Testis (tissue), 3 donors: Measurements from ENCODE around the gene SLC22A23. TPM values are rescaled to one million over a fixed set of nuclear protein-coding genes. Genes with fewer than 3 reads are reported as not detected.

Experiments
- DNase-seq: peaks from one replicate; pipeline ENCODE4 v3.0.0-alpha.2; 2019
- H3K27ac ChIP-seq, 2 donors: fragments of 200-600 bp; sonication (generic); one replicate each; pipeline ENCODE4 v1.5.1; 2019
- H3K27me3 ChIP-seq: fragments of 200-600 bp; sonication (generic); one replicate; pipeline ENCODE4 v1.5.1; 2019
- H3K36me3 ChIP-seq: fragments of 200-600 bp; sonication (generic); one replicate; pipeline ENCODE4 v1.5.1; 2017; ENCODE audit warnings: low read depth; ENCODE audit errors: missing control alignments
- H3K4me1 ChIP-seq: fragments of 200-600 bp; sonication (generic); one replicate; pipeline ENCODE4 v1.5.1; 2019
- H3K4me3 ChIP-seq, 2 donors: fragments of 200-600 bp; sonication (generic); one replicate each; pipeline ENCODE4 v1.5.1; 2017 to 2019
- H3K9me3 ChIP-seq: fragments of 200-600 bp; sonication (generic); one replicate; pipeline ENCODE4 v1.5.1; 2017
- POLR2A ChIP-seq: fragments of 450-650 bp; IDR thresholded peaks from one replicate; pipeline ENCODE4 v1.6.1; 2017; ENCODE audit warnings: antibody characterized with exemption, mild to moderate bottlenecking, moderate library complexity
- WGBS, 2 donors: methylation state at CpG; one replicate each; pipeline ENCODE4 v1.1.5; 2018; 5-methylcytosine and 5-hydroxymethylcytosine counted together
- intact Hi-C: fragments of 100-400 bp; cut with DNase I; formaldehyde crosslinking; loops from one replicate; pipeline ENCODE4 v1.15.1; 2023; ENCODE audit warnings: low total_unique reads
- polyA plus RNA-seq: library from polyadenylated mRNA; stranded (reverse); fragments of 350-450 nt; fragmentation: Illumina TruSeq; extraction: RNeasy Lipid Tissue Mini Kit (QIAGEN cat#74804); gene quantifications from one replicate; pipeline ENCODE4 v1.2.3, GENCODE V29; 2014; ENCODE audit warnings: low read depth, low replicate concordance; ENCODE audit not compliant: insufficient read depth
- total RNA-seq, 2 donors: library from RNA; depleted of rRNA; stranded (reverse); fragments of >200 nt; gene quantifications; one replicate each; pipeline ENCODE4 v1.2.3, GENCODE V29; 2016
- TF ChIP-seq, protein P1 (sequence below), 3 experiments: fragments of 450-650 bp in 2 of 3; fragments of 200-600 bp in 1 of 3; sonication (generic) in 1 of 3; IDR thresholded peaks; one replicate each; pipeline ENCODE4 v1.5.1; 2016 to 2019; ENCODE audit warnings: antibody characterized with exemption in 3 of 3, mild to moderate bottlenecking in 2 of 3, moderate library complexity in 1 of 3

SLC22A23 gene
- total and polyA plus RNA-seq, 3 donors from 2014 or later, result 9.0 to 20.9 (median 14.9) TPM

DNA sequence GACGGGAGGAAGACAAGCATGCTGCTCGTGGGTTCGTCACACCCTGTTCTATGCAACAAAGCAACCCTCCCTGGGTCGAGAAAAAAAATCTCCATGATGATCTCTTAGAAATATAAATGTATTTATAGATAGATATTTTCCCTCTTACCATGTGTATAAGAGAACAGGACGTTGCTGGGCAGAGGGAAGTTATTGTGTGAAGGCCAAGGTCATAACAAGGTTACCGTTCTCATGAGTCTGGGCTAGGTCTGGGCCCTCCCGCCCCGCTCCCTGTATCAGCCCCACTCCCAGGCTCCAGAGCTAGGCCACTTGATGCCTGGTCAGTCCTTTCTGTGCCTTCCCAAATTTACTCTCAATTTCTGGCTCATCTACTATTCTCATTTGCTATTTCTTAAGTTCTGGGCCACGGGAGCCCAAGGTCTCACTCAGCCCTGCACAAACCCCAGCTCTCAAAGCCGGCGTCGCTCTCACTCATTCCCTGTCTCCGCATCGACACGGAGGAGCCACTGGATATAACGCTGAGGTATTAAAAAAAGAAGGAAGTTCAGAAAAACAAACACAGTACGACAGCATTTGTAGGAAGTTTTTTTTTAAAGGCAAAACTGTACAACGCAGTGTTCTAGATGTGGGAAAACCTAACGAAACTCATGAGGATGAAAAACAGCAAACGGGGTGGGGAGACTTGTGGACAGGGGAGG lies 101.3 kb downstream of the SLC22A23 start:
- H3K9me3 ChIP-seq, result no peaks in the 10 kb centered on the region
- H3K4me3 ChIP-seq, result peak overlapping the region in 1 of 2 donors; percentile 32
- 4 to 6% methylated on average over 19 to 20 of the region's 20 CpGs for WGBS, 2 donors
- intact Hi-C loops, result no loop called here
- H3K36me3 ChIP-seq, result no peaks in the 10 kb centered on the region
- no peaks in the 10 kb centered on the region for H3K27me3 ChIP-seq
- H3K4me1 ChIP-seq, result peaks cover 17% of the 10 kb centered on the region
- H3K27ac ChIP-seq, result peak overlapping the region; percentile 67 to 90
- no peak for TF ChIP-seq POLR2A
- TF ChIP-seq, protein P1, sequence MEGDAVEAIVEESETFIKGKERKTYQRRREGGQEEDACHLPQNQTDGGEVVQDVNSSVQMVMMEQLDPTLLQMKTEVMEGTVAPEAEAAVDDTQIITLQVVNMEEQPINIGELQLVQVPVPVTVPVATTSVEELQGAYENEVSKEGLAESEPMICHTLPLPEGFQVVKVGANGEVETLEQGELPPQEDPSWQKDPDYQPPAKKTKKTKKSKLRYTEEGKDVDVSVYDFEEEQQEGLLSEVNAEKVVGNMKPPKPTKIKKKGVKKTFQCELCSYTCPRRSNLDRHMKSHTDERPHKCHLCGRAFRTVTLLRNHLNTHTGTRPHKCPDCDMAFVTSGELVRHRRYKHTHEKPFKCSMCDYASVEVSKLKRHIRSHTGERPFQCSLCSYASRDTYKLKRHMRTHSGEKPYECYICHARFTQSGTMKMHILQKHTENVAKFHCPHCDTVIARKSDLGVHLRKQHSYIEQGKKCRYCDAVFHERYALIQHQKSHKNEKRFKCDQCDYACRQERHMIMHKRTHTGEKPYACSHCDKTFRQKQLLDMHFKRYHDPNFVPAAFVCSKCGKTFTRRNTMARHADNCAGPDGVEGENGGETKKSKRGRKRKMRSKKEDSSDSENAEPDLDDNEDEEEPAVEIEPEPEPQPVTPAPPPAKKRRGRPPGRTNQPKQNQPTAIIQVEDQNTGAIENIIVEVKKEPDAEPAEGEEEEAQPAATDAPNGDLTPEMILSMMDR (IDR thresholded peaks at IDR 0.05), result no peak
- peak; percentile 58 for DNase-seq

DNA sequence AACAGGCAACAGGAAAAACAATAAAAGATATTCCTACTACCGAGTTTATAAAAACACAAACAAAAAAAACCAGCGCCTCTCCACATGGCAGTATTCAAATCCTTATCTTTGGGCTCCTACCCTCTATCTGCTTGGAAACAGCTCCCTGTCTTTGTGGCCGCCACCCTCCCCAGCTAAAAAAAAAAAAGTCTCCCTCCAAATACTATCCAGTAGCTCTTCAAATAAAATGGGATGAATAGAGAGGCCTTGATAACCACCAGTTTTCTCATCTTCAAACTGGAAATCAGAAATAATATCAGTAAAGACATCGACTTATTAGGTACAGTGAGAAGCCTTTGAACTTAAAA lies 101.9 kb downstream of the SLC22A23 start:
- Histone ChIP-seq H3K36me3 (no peaks in the 10 kb centered on the region), H3K4me1 (peaks cover 17% of the 10 kb centered on the region), H3K4me3 (no peak overlapping the region), H3K9me3 (no peaks in the 10 kb centered on the region), H3K27ac (peak overlapping the region; percentile 67 to 90), H3K27me3 (no peaks in the 10 kb centered on the region)
- WGBS, 2 donors, result 26 to 35% methylated on average over 4 of the region's 4 CpGs
- intact Hi-C loops, result no loop called here
- TF ChIP-seq, protein P1 (IDR thresholded peaks at IDR 0.05), result no peak
- no peak for TF ChIP-seq POLR2A
- no peak for DNase-seq

DNA sequence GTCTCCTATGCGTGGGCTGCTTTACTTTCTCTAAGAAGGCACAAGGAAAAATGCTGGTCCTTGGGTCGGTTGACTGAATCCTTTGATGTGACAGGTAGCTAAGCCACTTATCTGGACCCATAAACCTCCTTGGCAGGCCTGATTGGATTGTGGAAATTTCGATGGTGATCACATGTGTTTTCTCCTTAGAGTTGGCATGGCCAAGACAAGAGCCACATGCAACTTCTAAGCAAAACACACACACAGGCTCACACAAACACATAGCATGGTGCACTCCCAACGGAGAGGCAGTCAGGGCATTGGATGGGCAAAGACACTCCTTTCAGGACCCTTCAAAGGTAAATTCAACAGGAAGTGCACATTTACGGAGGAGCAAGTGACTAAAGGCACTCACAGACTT lies 102.9 kb downstream of the SLC22A23 start:
- Histone ChIP-seq H3K27me3 (no peaks in the 10 kb centered on the region), H3K4me1 (peaks cover 17% of the 10 kb centered on the region), H3K36me3 (no peaks in the 10 kb centered on the region), H3K4me3 (no peak overlapping the region), H3K9me3 (no peaks in the 10 kb centered on the region), H3K27ac (no peak overlapping the region)
- intact Hi-C loops, result no loop called here
- 92 to 96% methylated on average over 5 of the region's 5 CpGs for WGBS, 2 donors
- TF ChIP-seq, protein P1 (IDR thresholded peaks at IDR 0.05), result no peak
- TF ChIP-seq POLR2A, result no peak
- no peak for DNase-seq

DNA sequence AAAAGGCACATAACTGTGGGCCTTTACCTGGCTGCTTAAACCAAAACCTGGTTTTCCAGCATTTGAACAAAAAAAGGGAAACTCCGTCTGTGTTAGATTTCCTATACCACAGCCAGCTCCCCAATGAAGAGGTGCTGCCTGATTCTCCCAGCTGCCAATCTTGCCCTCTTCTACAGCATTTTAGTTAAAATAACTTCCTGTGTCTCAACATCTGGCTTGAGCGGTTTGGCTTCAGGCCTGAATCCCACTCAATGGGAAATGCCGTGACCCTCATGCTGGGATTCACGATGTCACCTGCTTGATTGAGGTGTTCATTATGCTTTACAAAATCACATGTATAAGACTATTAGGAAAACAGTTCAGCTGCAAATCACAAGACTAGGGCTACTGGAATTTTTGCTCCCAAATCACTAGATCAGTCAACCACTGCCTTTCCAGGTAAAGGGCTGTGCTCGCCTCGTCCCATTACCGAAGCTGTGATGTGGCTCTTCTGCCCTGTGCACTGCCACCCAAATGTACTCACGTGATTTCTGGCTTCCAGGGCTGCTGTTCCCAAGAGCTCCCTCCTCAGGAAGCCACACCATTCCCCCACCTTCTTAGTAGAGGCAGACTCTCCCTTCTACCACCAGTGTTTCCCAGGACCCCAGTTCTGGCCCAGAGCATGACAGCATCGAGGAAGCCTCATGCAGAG lies 103.5 kb downstream of the SLC22A23 start:
- 87 to 88% methylated on average over 9 of the region's 9 CpGs for WGBS, 2 donors
- Histone ChIP-seq H3K4me3 (no peak overlapping the region), H3K36me3 (no peaks in the 10 kb centered on the region), H3K27me3 (no peaks in the 10 kb centered on the region), H3K9me3 (no peaks in the 10 kb centered on the region), H3K27ac (no peak overlapping the region), H3K4me1 (peaks cover 17% of the 10 kb centered on the region)
- DNase-seq, result no peak
- intact Hi-C loops, result no loop called here
- TF ChIP-seq, protein P1 (IDR thresholded peaks at IDR 0.05), result no peak
- TF ChIP-seq POLR2A, result no peak
